PC-9 (cell line): ENCODE data around the gene PPARGC1A. TPM values are rescaled to one million over a fixed set of nuclear protein-coding genes. Genes with fewer than 3 reads are reported as not detected.

Experiments
- BruUV-seq: library from RNA; stranded (reverse); fragments of 400-500 nt; replicated peaks from 2 replicates; lab custom pipeline; 2021; lab: Mats Ljungman, UMichigan
- CTCF ChIA-PET: fragments of 300-600 bp; sonication (Branson Sonifier 250); formaldehyde crosslinking; loops from one replicate; lab custom pipeline; 2022; ENCODE audit warnings: antibody characterized with exemption; lab: Charles Lee
- POLR2A ChIA-PET: fragments of 300-600 bp; sonication (Branson Sonifier 250); formaldehyde crosslinking; loops from one replicate; lab custom pipeline; 2022; ENCODE audit warnings: antibody characterized with exemption; ENCODE audit not compliant: unreplicated experiment; lab: Charles Lee
- DNase-seq, 2 experiments: peaks; one replicate each; pipeline versions ENCODE4 v3.0.0 to v3.0.0-alpha.2; 2015 to 2022; ENCODE audit warnings: mixed read lengths in 1 of 2
- H2AFZ ChIP-seq: fragments of 200-600 bp; sonication (generic); 2 replicates; pipeline ENCODE4 v1.8.1; 2017; ENCODE audit warnings: antibody characterized with exemption
- H3F3A ChIP-seq: fragments of 200-600 bp; sonication (generic); 2 replicates; pipeline ENCODE4 v1.8.1; 2017; ENCODE audit warnings: antibody characterized with exemption, mild to moderate bottlenecking, low read depth; ENCODE audit not compliant: insufficient read depth
- H3K27ac ChIP-seq: fragments of 200-600 bp; sonication (generic); 2 replicates; pipeline ENCODE4 v1.6.1; 2016; ENCODE audit warnings: mixed run types
- H3K27me3 ChIP-seq: fragments of 200-600 bp; sonication (generic); 2 replicates; pipeline ENCODE4 v1.6.1; 2016; ENCODE audit warnings: low read depth, mixed run types; ENCODE audit not compliant: insufficient read depth
- H3K36me3 ChIP-seq: fragments of 200-600 bp; sonication (generic); 2 replicates; pipeline ENCODE4 v1.6.1; 2016; ENCODE audit warnings: low read depth, mixed run types
- H3K4me1 ChIP-seq: fragments of 200-600 bp; sonication (generic); replicated peaks from 2 replicates; pipeline ENCODE4 v1.6.1; 2016; ENCODE audit warnings: mixed run types; ENCODE audit not compliant: insufficient read depth
- H3K4me2 ChIP-seq: fragments of 200-600 bp; sonication (generic); 2 replicates; pipeline ENCODE4 v1.6.1; 2017; ENCODE audit warnings: mixed run types
- H3K4me3 ChIP-seq: fragments of 200-600 bp; sonication (generic); 2 replicates; pipeline ENCODE4 v1.6.1; 2016; ENCODE audit warnings: mixed run types
- H3K79me2 ChIP-seq: fragments of 200-600 bp; sonication (generic); 2 replicates; pipeline ENCODE4 v1.6.1; 2017; ENCODE audit warnings: low read depth, mixed run types
- H3K9me2 ChIP-seq: fragments of 200-600 bp; sonication (generic); 2 replicates; pipeline ENCODE4 v1.8.1; 2017; ENCODE audit warnings: mild to moderate bottlenecking; ENCODE audit not compliant: insufficient read depth
- H3K9me3 ChIP-seq: fragments of 200-600 bp; sonication (generic); 2 replicates; pipeline ENCODE4 v1.8.1; 2016; ENCODE audit warnings: low read depth; ENCODE audit not compliant: insufficient read depth
- H4K20me1 ChIP-seq: fragments of 200-600 bp; sonication (generic); 2 replicates; pipeline ENCODE4 v1.8.1; 2017; ENCODE audit not compliant: insufficient read depth
- CTCF ChIP-seq: fragments of 200-600 bp; sonication (generic); conservative IDR thresholded peaks from 2 replicates; pipeline ENCODE4 v1.6.1; 2017; ENCODE audit warnings: mixed run types, antibody characterized with exemption, mild to moderate bottlenecking, moderate library complexity
- EZH2 ChIP-seq: fragments of 200-600 bp; sonication (generic); IDR thresholded peaks from 2 replicates; pipeline ENCODE4 v1.8.0; 2017; ENCODE audit warnings: antibody characterized with exemption, low read depth
- intact Hi-C: fragments of 100-400 bp; cut with micrococcal nuclease; formaldehyde crosslinking; loops from one replicate; pipeline ENCODE4 v1.10.0; 2022; ENCODE audit not compliant: unreplicated experiment
- total RNA-seq: library from RNA; stranded (reverse); gene quantifications from 2 replicates; pipeline ENCODE4 v1.2.3, GENCODE V29; 2021

Gene PPARGC1A
- total RNA-seq, 1 experiment from 2014 or later: not detected

DNA sequence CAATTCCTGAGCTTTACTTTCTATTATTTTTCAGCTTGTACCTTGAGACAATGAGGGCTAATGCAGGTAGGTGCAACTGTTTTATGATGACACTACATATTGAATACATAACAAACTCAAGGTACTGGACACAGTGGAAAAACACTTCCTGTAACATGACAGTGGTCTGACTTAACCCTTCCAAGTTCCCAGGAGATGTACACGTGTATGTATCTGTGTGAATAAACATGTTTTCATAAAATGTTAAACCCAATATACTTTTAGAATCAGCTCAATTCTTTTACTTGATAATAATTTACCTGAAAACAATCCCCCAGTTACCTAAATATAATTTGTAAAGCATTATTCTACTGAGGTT is 1.2 kb upstream of the PPARGC1A start:
- TF ChIP-seq CTCF (no peak), EZH2 (no peak)
- POLR2A ChIA-PET: no interaction called here
- Histone ChIP-seq H3K4me2 (no peak overlapping the region), H3K79me2 (no peaks in the 10 kb centered on the region), H3K36me3 (no peaks in the 10 kb centered on the region), H3K4me1 (no peaks in the 10 kb centered on the region), H3F3A (no peaks in the 10 kb centered on the region), H4K20me1 (no peaks in the 10 kb centered on the region), H3K27me3 (no peaks in the 10 kb centered on the region), H3K9me2 (no peaks in the 10 kb centered on the region), H2AFZ (no peak overlapping the region), H3K9me3 (no peaks in the 10 kb centered on the region), H3K27ac (no peak overlapping the region), H3K4me3 (no peak overlapping the region)
- intact Hi-C loops: no loop called here
- DNase-seq: no peak
- BruUV-seq: no TSS peak
- CTCF ChIA-PET: no interaction called here

DNA sequence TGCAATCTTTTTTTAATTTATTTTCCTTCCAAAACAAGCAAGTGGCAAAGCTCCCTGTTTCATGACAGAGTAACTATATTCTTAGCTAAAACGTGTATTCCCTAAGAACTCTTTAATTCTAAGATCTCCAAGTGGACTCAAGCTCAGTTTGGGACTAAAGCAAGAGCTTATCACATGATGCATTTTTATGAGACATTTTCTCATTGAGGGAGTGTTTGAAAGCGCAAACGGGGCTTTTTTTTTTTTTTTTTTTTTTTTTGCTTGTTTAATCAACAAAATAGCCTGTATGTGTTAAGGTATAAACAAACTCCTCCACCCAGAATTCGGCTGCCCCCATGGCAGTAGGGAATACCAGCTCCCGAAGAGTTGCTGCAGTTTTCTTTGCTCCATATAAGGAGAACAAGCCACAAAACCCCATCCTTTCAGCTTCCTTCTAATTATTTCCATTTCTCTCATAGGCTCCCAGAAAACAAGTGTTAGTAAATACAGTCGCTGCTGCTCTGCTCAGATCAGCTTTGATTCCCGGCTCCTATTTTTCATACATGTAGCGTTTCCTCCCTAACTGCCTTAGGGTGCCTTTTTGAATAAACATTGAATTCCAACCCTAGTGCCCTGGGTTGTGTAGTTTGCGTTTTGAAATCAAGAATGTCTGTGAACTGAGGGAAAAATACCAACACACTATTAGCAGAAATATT is 669 bp upstream of the PPARGC1A start:
- no peaks in the 10 kb centered on the region for H3F3A ChIP-seq
- H3K4me2 ChIP-seq: no peak overlapping the region
- POLR2A ChIA-PET: no interaction called here
- no peaks in the 10 kb centered on the region for H3K79me2 ChIP-seq
- H3K36me3 ChIP-seq: no peaks in the 10 kb centered on the region
- intact Hi-C loops: no loop called here
- H3K27me3 ChIP-seq: no peaks in the 10 kb centered on the region
- H3K4me3 ChIP-seq: no peak overlapping the region
- BruUV-seq: no TSS peak
- no peak overlapping the region for H2AFZ ChIP-seq
- no peaks in the 10 kb centered on the region for H4K20me1 ChIP-seq
- no peaks in the 10 kb centered on the region for H3K9me3 ChIP-seq
- no peaks in the 10 kb centered on the region for H3K9me2 ChIP-seq
- DNase-seq: no peak
- TF ChIP-seq EZH2: no peak
- TF ChIP-seq CTCF: no peak
- H3K4me1 ChIP-seq: no peaks in the 10 kb centered on the region
- H3K27ac ChIP-seq: no peak overlapping the region
- CTCF ChIA-PET: no interaction called here

- intact Hi-C loops: no loop called here
- Histone ChIP-seq H3F3A (no peaks in the 10 kb centered on the region), H3K4me1 (no peaks in the 10 kb centered on the region), H3K4me3 (no peak overlapping the region), H3K79me2 (no peaks in the 10 kb centered on the region), H3K27ac (no peak overlapping the region), H4K20me1 (no peaks in the 10 kb centered on the region), H3K4me2 (no peak overlapping the region), H2AFZ (no peak overlapping the region), H3K9me2 (no peaks in the 10 kb centered on the region), H3K27me3 (no peaks in the 10 kb centered on the region), H3K36me3 (no peaks in the 10 kb centered on the region), H3K9me3 (no peaks in the 10 kb centered on the region)
- ChIA-PET POLR2A (no interaction called here), CTCF (no interaction called here)
- no peak for TF ChIP-seq CTCF
- no peak for TF ChIP-seq EZH2
- BruUV-seq: no TSS peak
- no peak for DNase-seq
Measured at GRCh38 chr4:23889391-23889790, 456 bp downstream of the PPARGC1A start.
